Measurements from ENCODE around the gene HINFP. TPM values are rescaled to one million over a fixed set of nuclear protein-coding genes. Genes with fewer than 3 reads are reported as not detected.

The HINFP gene
- total and polyA plus RNA-seq, 9 of the 15 experiments (the other 6 are each of a cell fraction or from before 2014, with no cell fraction given): 13.8 to 34.1 (median 22.5) TPM

GRCh38 chr11:119095066-119095880 lies 26.1 kb upstream of the HINFP start (continued):
- peak; percentile 51; the same call in 1 of the 2 replicates for TF ChIP-seq HES1 (IDR thresholded peaks at IDR 0.05; ENCODE audit: low read depth)
- TF ChIP-seq GTF2A2 (tag; IDR thresholded peaks at IDR 0.05): peak; percentile 97
- TF ChIP-seq CHD1 (IDR thresholded peaks at IDR 0.05; ENCODE audit: low read length): peak; percentile 97
- peak; percentile 99 for TF ChIP-seq SP1 (CRISPR knock-in tag; IDR thresholded peaks at IDR 0.05)
- peak; percentile 62; the same call in 1 of the 2 replicates for TF ChIP-seq PRMT5 (CRISPR knock-in tag; IDR thresholded peaks at IDR 0.05)
- peak in 1 of 2 experiments; percentile 85; a peak in 1 of 4 replicates for TF ChIP-seq BCLAF1 (IDR thresholded peaks at IDR 0.05; ENCODE audit: borderline replicate concordance in 1 of 2, control insufficient read depth in 1 of 2, low read depth in 2 of 2, low read length in 1 of 2)
- TF ChIP-seq RAD21 (CRISPR knock-in tag; conservative IDR thresholded peaks at IDR 0.05 in 1 of 2, IDR thresholded peaks at IDR 0.05 in 1 of 2): peak; percentile 25 to 31
- TF ChIP-seq ZFPM2 (CRISPR knock-in tag; IDR thresholded peaks at IDR 0.05): 0 out of 2 replicates have a peak, but pooled peaks have one; percentile 60
- peak; percentile 99 for TF ChIP-seq POLR2H (tag; IDR thresholded peaks at IDR 0.05; ENCODE audit: low read depth)
- peak; percentile 90 for TF ChIP-seq FOS (IDR thresholded peaks at IDR 0.05; ENCODE audit: extremely low read depth, insufficient read length)
- TF ChIP-seq NR2C2 (CRISPR knock-in tag; IDR thresholded peaks at IDR 0.05): peak; percentile 88
- TF ChIP-seq NR2C2 (tag; IDR thresholded peaks at IDR 0.05): peak; percentile 80
- no peak for TF ChIP-seq ZNF133 (CRISPR knock-in tag; IDR thresholded peaks at IDR 0.05)
- TF ChIP-seq CAMTA2 (CRISPR knock-in tag; conservative IDR thresholded peaks at IDR 0.05): peak; percentile 46; the same call in 1 of the 2 replicates
- TF ChIP-seq CHD2 (IDR thresholded peaks at IDR 0.05; ENCODE audit: low read depth, low read length): peak; percentile 71
- TF ChIP-seq SMAD1 (IDR thresholded peaks at IDR 0.05; ENCODE audit: low read depth, low read length, partially characterized antibody): peak; percentile 98
- no peak for TF ChIP-seq NR2F6 (CRISPR knock-in tag; IDR thresholded peaks at IDR 0.05)
- TF ChIP-seq, protein P1, sequence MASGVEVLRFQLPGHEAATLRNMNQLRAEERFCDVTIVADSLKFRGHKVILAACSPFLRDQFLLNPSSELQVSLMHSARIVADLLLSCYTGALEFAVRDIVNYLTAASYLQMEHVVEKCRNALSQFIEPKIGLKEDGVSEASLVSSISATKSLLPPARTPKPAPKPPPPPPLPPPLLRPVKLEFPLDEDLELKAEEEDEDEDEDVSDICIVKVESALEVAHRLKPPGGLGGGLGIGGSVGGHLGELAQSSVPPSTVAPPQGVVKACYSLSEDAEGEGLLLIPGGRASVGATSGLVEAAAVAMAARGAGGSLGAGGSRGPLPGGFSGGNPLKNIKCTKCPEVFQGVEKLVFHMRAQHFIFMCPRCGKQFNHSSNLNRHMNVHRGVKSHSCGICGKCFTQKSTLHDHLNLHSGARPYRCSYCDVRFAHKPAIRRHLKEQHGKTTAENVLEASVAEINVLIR (CRISPR knock-in tag; IDR thresholded peaks at IDR 0.05): no peak
- TF ChIP-seq, protein P2, sequence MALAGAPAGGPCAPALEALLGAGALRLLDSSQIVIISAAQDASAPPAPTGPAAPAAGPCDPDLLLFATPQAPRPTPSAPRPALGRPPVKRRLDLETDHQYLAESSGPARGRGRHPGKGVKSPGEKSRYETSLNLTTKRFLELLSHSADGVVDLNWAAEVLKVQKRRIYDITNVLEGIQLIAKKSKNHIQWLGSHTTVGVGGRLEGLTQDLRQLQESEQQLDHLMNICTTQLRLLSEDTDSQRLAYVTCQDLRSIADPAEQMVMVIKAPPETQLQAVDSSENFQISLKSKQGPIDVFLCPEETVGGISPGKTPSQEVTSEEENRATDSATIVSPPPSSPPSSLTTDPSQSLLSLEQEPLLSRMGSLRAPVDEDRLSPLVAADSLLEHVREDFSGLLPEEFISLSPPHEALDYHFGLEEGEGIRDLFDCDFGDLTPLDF (CRISPR knock-in tag; IDR thresholded peaks at IDR 0.05): peak; percentile 97
- TF ChIP-seq GABPB2 (CRISPR knock-in tag; conservative IDR thresholded peaks at IDR 0.05): no peak
